Esophagus squamous epithelium (tissue), 5 donors: ENCODE results near the gene MS4A18. TPM values are rescaled to one million over a fixed set of nuclear protein-coding genes. Genes with fewer than 3 reads are reported as not detected.

Source experiments
- DNase-seq: peaks from one replicate; lab custom pipeline; 2025; lab: John Stamatoyannopoulos, UW
- H3K27ac ChIP-seq, 4 donors: fragments of 200-600 bp; sonication (generic); one replicate each; pipeline ENCODE4 v1.5.1; 2016 to 2019; ENCODE audit warnings: mild to moderate bottlenecking in 1 of 4
- H3K27me3 ChIP-seq, 4 donors: fragments of 200-600 bp; sonication (generic); 1 replicate in 3 of 4; 2 replicates in 1 of 4; pipeline versions ENCODE4 v1.5.1 to v1.6.0; 2017 to 2021; ENCODE audit warnings: antibody characterized with exemption in 1 of 4
- H3K36me3 ChIP-seq, 3 donors: fragments of 200-600 bp; sonication (generic); one replicate each; pipeline ENCODE4 v1.5.1; 2016 to 2019
- H3K4me1 ChIP-seq, 3 donors: fragments of 200-600 bp; sonication (generic); one replicate each; pipeline ENCODE4 v1.5.1; 2017 to 2019
- H3K4me3 ChIP-seq, 4 donors: fragments of 200-600 bp; sonication (generic); 1 replicate in 3 of 4; 2 replicates in 1 of 4; pipeline ENCODE4 v1.5.1; 2016 to 2019; ENCODE audit warnings: mild to moderate bottlenecking in 2 of 4, moderate library complexity in 1 of 4
- H3K9me3 ChIP-seq, 3 donors: fragments of 200-600 bp; sonication (generic); one replicate each; pipeline ENCODE4 v1.5.1; 2016 to 2019
- CTCF ChIP-seq, 6 experiments: fragments of 450-650 bp in 4 of 6; fragments of 200-600 bp in 2 of 6; sonication (generic) in 2 of 6; IDR thresholded peaks; one replicate each; pipeline ENCODE4 v1.5.1; 2016 to 2019; ENCODE audit warnings: antibody characterized with exemption in 6 of 6, mild to moderate bottlenecking in 4 of 6, moderate library complexity in 4 of 6
- POLR2A ChIP-seq, 4 donors: fragments of 450-650 bp; IDR thresholded peaks; one replicate each; pipeline ENCODE4 v1.6.1; 2017; ENCODE audit warnings: antibody characterized with exemption in 4 of 4, mild to moderate bottlenecking in 4 of 4, moderate library complexity in 3 of 4
- WGBS, 2 donors: methylation state at CpG; one replicate each; pipeline ENCODE4 v1.1.5; 2018; 5-methylcytosine and 5-hydroxymethylcytosine counted together
- intact Hi-C: fragments of 100-400 bp; cut with DNase I; formaldehyde crosslinking; loops from one replicate; pipeline ENCODE4 v1.15.0; 2022
- total RNA-seq, 4 donors: library from RNA; depleted of rRNA; stranded (reverse); fragments of >200 nt; gene quantifications; one replicate each; pipeline ENCODE4 v1.1.0, GENCODE V29; 2016
- donor health status: DM: yes; HTN: yes; CAD: no.

The MS4A18 gene
- total RNA-seq, 4 donors from 2014 or later: not detected

GRCh38 chr11:60734279-60734678, 9.8 kb downstream of the MS4A18 start:
- H3K4me1 ChIP-seq: no peaks in the 10 kb centered on the region
- H3K4me3 ChIP-seq: no peak overlapping the region
- no peaks in the 10 kb centered on the region for H3K27me3 ChIP-seq
- no peaks in the 10 kb centered on the region for H3K9me3 ChIP-seq
- intact Hi-C loops: no loop called here
- WGBS, 2 donors: 75 to 80% methylated on average over 4 of the region's 4 CpGs
- no peak for DNase-seq
- TF ChIP-seq POLR2A (IDR thresholded peaks at IDR 0.05) (no peak), CTCF (IDR thresholded peaks at IDR 0.05) (no peak)
- H3K27ac ChIP-seq: no peak overlapping the region
- no peaks in the 10 kb centered on the region for H3K36me3 ChIP-seq

GRCh38 chr11:60739114-60739513, 14.6 kb downstream of the MS4A18 start:
- intact Hi-C loops: no loop called here
- H3K9me3 ChIP-seq: no peaks in the 10 kb centered on the region
- no peak overlapping the region for H3K27ac ChIP-seq
- 51 to 58% methylated on average over 6 to 7 of the region's 7 CpGs for WGBS, 2 donors
- H3K4me3 ChIP-seq: no peak overlapping the region
- no peaks in the 10 kb centered on the region for H3K4me1 ChIP-seq
- DNase-seq: no peak
- H3K36me3 ChIP-seq: no peaks in the 10 kb centered on the region
- no peak for TF ChIP-seq POLR2A (IDR thresholded peaks at IDR 0.05)
- TF ChIP-seq CTCF (IDR thresholded peaks at IDR 0.05): no peak
- H3K27me3 ChIP-seq: peaks cover 0 to 5% (median 0%) of the 10 kb centered on the region in 4 donors

GRCh38 chr11:60740573-60740972, 16.1 kb downstream of the MS4A18 start:
- no peaks in the 10 kb centered on the region for H3K9me3 ChIP-seq
- peaks cover 0 to 5% (median 0%) of the 10 kb centered on the region in 4 donors for H3K27me3 ChIP-seq
- intact Hi-C loops: no loop called here
- no peaks in the 10 kb centered on the region for H3K4me1 ChIP-seq
- no peak overlapping the region for H3K27ac ChIP-seq
- DNase-seq: no peak
- no peaks in the 10 kb centered on the region for H3K36me3 ChIP-seq
- TF ChIP-seq CTCF (IDR thresholded peaks at IDR 0.05): no peak
- no peak overlapping the region for H3K4me3 ChIP-seq

GRCh38 chr11:60741421-60741820, 16.9 kb downstream of the MS4A18 start:
- intact Hi-C loops: no loop called here
- Histone ChIP-seq H3K27me3 (peaks cover 0 to 5% (median 0%) of the 10 kb centered on the region in 4 donors), H3K9me3 (no peaks in the 10 kb centered on the region), H3K4me1 (no peaks in the 10 kb centered on the region), H3K36me3 (no peaks in the 10 kb centered on the region), H3K4me3 (no peak overlapping the region), H3K27ac (no peak overlapping the region)
- WGBS, 2 donors: 76 to 85% methylated on average over 2 to 3 of the region's 3 CpGs
- no peak for DNase-seq
- no peak for TF ChIP-seq POLR2A (IDR thresholded peaks at IDR 0.05)
- TF ChIP-seq CTCF (IDR thresholded peaks at IDR 0.05): no peak

GRCh38 chr11:60743058-60743457, 18.5 kb downstream of the MS4A18 start:
- Histone ChIP-seq H3K27ac (no peak overlapping the region), H3K9me3 (no peaks in the 10 kb centered on the region), H3K4me1 (no peaks in the 10 kb centered on the region), H3K36me3 (no peaks in the 10 kb centered on the region), H3K27me3 (peaks cover 0 to 5% (median 0%) of the 10 kb centered on the region in 4 donors), H3K4me3 (no peak overlapping the region)
- intact Hi-C loops: no loop called here
- no peak for DNase-seq
- 80 to 100% methylated on average over 1 of the region's 1 CpG for WGBS, 2 donors
- TF ChIP-seq POLR2A (IDR thresholded peaks at IDR 0.05): no peak
- TF ChIP-seq CTCF (IDR thresholded peaks at IDR 0.05): no peak
